ENCODE measurements around the gene HMCN1.
A peak's percentile ranks its signal among the peaks of the same experiment; 100 is the strongest.

Gene HMCN1

GRCh38 chr1:185733818-185734735 is at the start of gene HMCN1:
Gene HMCN1 (plus strand): TSS chr1:185734391. CDS start chr1:185734780, 389 bp downstream.
- TF ChIP-seq, protein P1, sequence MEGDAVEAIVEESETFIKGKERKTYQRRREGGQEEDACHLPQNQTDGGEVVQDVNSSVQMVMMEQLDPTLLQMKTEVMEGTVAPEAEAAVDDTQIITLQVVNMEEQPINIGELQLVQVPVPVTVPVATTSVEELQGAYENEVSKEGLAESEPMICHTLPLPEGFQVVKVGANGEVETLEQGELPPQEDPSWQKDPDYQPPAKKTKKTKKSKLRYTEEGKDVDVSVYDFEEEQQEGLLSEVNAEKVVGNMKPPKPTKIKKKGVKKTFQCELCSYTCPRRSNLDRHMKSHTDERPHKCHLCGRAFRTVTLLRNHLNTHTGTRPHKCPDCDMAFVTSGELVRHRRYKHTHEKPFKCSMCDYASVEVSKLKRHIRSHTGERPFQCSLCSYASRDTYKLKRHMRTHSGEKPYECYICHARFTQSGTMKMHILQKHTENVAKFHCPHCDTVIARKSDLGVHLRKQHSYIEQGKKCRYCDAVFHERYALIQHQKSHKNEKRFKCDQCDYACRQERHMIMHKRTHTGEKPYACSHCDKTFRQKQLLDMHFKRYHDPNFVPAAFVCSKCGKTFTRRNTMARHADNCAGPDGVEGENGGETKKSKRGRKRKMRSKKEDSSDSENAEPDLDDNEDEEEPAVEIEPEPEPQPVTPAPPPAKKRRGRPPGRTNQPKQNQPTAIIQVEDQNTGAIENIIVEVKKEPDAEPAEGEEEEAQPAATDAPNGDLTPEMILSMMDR (IDR thresholded peaks at IDR 0.05; ENCODE audit: control insufficient read depth, extremely low read depth, insufficient read depth) = peak; percentile 45
- peak; percentile 2 for DNase-seq (ENCODE audit: low read depth)
- H3K4me3 ChIP-seq (ENCODE audit: low read depth, low read length) = peak within 1 kb of the TSS; percentile 26; the same call in 1 of the 2 replicates

DNA sequence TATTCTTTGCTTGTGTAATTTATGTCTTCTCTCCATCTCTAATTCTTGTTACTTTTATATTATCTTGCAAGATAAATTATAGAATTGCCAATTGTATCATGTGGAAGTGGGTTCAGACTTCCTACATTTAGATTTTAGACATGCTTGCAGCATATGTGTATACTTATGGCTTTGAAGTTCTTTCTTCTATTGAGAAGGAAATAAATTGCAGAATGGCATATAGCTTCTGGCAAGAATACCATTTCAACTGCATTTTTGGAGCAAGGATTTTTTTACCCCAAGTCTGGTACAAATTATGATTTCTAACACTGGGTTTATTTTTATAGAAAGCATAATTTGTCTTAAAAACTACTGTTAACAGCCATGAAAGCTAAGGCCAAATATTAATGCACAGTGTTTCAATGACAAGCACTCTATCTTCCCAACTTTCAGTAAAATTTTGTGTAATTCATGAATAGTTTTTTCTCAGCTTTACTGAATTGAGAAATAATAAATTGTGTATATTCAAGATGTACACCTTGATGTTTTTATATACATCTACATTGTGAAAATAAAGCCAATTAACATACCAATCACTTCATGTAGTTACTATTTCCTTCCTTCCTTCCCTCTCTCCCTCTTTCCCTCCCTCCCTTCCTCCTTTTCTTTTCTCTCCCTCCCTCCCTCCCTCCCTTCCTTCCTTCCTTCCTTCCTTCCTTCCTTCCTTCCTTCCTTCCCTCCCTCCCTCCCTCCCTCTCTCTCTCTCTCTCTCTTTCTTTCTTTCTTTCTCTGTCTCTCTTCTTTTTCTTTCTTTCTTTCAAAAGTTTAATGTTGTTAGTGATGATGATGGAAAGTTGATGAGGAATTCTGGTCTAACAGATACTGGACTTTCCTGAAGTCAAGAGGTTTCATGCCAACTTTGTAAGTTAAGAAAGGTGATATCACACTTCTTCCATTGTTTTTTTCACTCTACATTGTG is 47.1 kb upstream of the HMCN1 start:
- H3K4me3 ChIP-seq (ENCODE audit: low read depth, low read length) = no peak overlapping the region
- DNase-seq (ENCODE audit: low read depth) = no peak

GRCh38 chr1:185690527-185690926 is 43.7 kb upstream of the HMCN1 start:
- TF ChIP-seq, protein P1 (IDR thresholded peaks at IDR 0.05; ENCODE audit: control insufficient read depth, extremely low read depth, insufficient read depth) = no peak

More for the DNA sequence above, 47.1 kb upstream of the HMCN1 start:
- TF ChIP-seq, protein P1 (IDR thresholded peaks at IDR 0.05; ENCODE audit: control insufficient read depth, extremely low read depth, insufficient read depth) = no peak

GRCh38 chr1:185693654-185694053 is 40.5 kb upstream of the HMCN1 start:
- TF ChIP-seq, protein P1 (IDR thresholded peaks at IDR 0.05; ENCODE audit: control insufficient read depth, extremely low read depth, insufficient read depth) = no peak
- no peak overlapping the region for H3K4me3 ChIP-seq (ENCODE audit: low read depth, low read length)
- no peak for DNase-seq (ENCODE audit: low read depth)

More at GRCh38 chr1:185690527-185690926, 43.7 kb upstream of the HMCN1 start:
- DNase-seq (ENCODE audit: low read depth) = no peak
- no peak overlapping the region for H3K4me3 ChIP-seq (ENCODE audit: low read depth, low read length)

GRCh38 chr1:185694081-185694480 is 40.1 kb upstream of the HMCN1 start:
- no peak overlapping the region for H3K4me3 ChIP-seq (ENCODE audit: low read depth, low read length)
- no peak for DNase-seq (ENCODE audit: low read depth)
- TF ChIP-seq, protein P1 (IDR thresholded peaks at IDR 0.05; ENCODE audit: control insufficient read depth, extremely low read depth, insufficient read depth) = no peak

DNA sequence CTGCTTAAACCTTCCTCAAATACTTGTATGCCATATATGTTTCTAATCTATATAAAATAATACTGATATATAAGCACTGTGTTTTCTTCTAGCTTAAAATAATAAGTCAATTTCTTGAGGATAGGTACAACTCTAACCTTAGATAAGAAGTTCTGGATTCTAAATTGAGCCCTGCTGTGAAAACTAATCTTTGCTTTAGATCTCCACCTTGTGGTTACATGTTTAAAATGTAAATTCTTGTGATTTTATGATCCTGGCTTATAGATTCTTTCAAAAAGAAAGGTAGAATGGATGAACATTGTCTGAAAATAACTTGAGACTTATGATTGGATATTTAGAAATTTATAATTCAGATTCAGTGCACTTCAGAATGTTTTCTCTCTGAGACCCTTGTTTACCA is 38.9 kb upstream of the HMCN1 start:
- no peak for DNase-seq (ENCODE audit: low read depth)
- TF ChIP-seq, protein P1 (IDR thresholded peaks at IDR 0.05; ENCODE audit: control insufficient read depth, extremely low read depth, insufficient read depth) = peak; percentile 30; the same call in 1 of the 2 replicates
- no peak overlapping the region for H3K4me3 ChIP-seq (ENCODE audit: low read depth, low read length)

Measured in LNCaP clone FGC (cell line).